AG09319 (cell line): ENCODE measurements around the gene NMT1.

ENCODE experiments used
- DNase-seq: peaks from one replicate; pipeline ENCODE4 v3.0.0-alpha.2; 2010; ENCODE audit warnings: low read depth; ENCODE audit errors: extremely low read depth
- CTCF ChIP-seq: IDR thresholded peaks from 2 replicates; pipeline ENCODE4 v1.5.1; 2011; ENCODE audit warnings: low read depth, mild to moderate bottlenecking, inconsistent platforms, low read length, moderate library complexity

Gene NMT1

GRCh38 chr17:45067637-45068036, 6.5 kb downstream of the NMT1 start:
- no peak for DNase-seq

GRCh38 chr17:45070001-45070400, 8.9 kb downstream of the NMT1 start:
- DNase-seq, result no peak
- no peak for TF ChIP-seq CTCF

More at GRCh38 chr17:45067637-45068036, 6.5 kb downstream of the NMT1 start:
- no peak for TF ChIP-seq CTCF

GRCh38 chr17:45070809-45071208, 9.7 kb downstream of the NMT1 start:
- no peak for TF ChIP-seq CTCF
- DNase-seq, result no peak

- peak; percentile 95 for DNase-seq
- TF ChIP-seq CTCF, result no peak
Measured at GRCh38 chr17:45073414-45074070, 12.4 kb downstream of the NMT1 start.

- no peak for TF ChIP-seq CTCF
- no peak for DNase-seq
Measured at GRCh38 chr17:45077643-45078042, 16.5 kb downstream of the NMT1 start.

GRCh38 chr17:45081047-45081703, 20.1 kb downstream of the NMT1 start:
- no peak for TF ChIP-seq CTCF
- no peak for DNase-seq

- no peak for DNase-seq
- no peak for TF ChIP-seq CTCF
Measured at GRCh38 chr17:45086391-45086790, 25.3 kb downstream of the NMT1 start.
